ENCODE data around the gene RBM47.
"Not testable (repeated sequence)": the region's sequence is repeated elsewhere in the genome, so short reads cannot be mapped to it uniquely, and the experiment has no call there.

RBM47 gene

GRCh38 chr4:40486534-40486933 lies 143.1 kb downstream of the RBM47 start:
- no peak for DNase-seq (ENCODE audit: low read depth)

- DNase-seq (ENCODE audit: low read depth) = no peak
These were observed 145.1 kb downstream of the RBM47 start for GRCh38 chr4:40484346-40485090.

GRCh38 chr4:40482985-40483647 lies 146.5 kb downstream of the RBM47 start:
- no peak for DNase-seq (ENCODE audit: low read depth)

GRCh38 chr4:40481977-40482376 lies 147.7 kb downstream of the RBM47 start:
- DNase-seq (ENCODE audit: low read depth) = no peak

GRCh38 chr4:40480291-40480690 lies 149.4 kb downstream of the RBM47 start:
- DNase-seq (ENCODE audit: low read depth) = no peak

GRCh38 chr4:40479378-40479777 lies 150.3 kb downstream of the RBM47 start:
- DNase-seq (ENCODE audit: low read depth) = no peak

GRCh38 chr4:40475609-40476008 lies 154.1 kb downstream of the RBM47 start:
- DNase-seq (ENCODE audit: low read depth) = no peak

- DNase-seq (ENCODE audit: low read depth) = no peak
These were observed 155.9 kb downstream of the RBM47 start for GRCh38 chr4:40473578-40474388.

GRCh38 chr4:40471923-40472322 lies 157.7 kb downstream of the RBM47 start:
- no peak for DNase-seq (ENCODE audit: low read depth)

- DNase-seq (ENCODE audit: low read depth) = no peak
These were observed 162.9 kb downstream of the RBM47 start for GRCh38 chr4:40466789-40467188.

GRCh38 chr4:40462326-40462725 lies 167.3 kb downstream of the RBM47 start:
- no peak for DNase-seq (ENCODE audit: low read depth)

- no peak for DNase-seq (ENCODE audit: low read depth)
These were observed 167.8 kb downstream of the RBM47 start for GRCh38 chr4:40461879-40462278.

- DNase-seq (ENCODE audit: low read depth) = no peak
These were observed 168.6 kb downstream of the RBM47 start for GRCh38 chr4:40461062-40461461.

- DNase-seq (ENCODE audit: low read depth) = no peak
These were observed 171.0 kb downstream of the RBM47 start for GRCh38 chr4:40458683-40459082.

GRCh38 chr4:40458109-40458508 lies 171.6 kb downstream of the RBM47 start:
- no peak for DNase-seq (ENCODE audit: low read depth)

GRCh38 chr4:40455340-40455902 lies 174.2 kb downstream of the RBM47 start:
- no peak for DNase-seq (ENCODE audit: low read depth)

- DNase-seq (ENCODE audit: low read depth) = no peak
These were observed 174.8 kb downstream of the RBM47 start for GRCh38 chr4:40454816-40455215.

- no peak for DNase-seq (ENCODE audit: low read depth)
These were observed 175.8 kb downstream of the RBM47 start for GRCh38 chr4:40453912-40454311.

- no peak for DNase-seq (ENCODE audit: low read depth)
These were observed 180.8 kb downstream of the RBM47 start for GRCh38 chr4:40448875-40449274.

GRCh38 chr4:40446839-40447238 lies 182.8 kb downstream of the RBM47 start:
- DNase-seq (ENCODE audit: low read depth) = no peak

GRCh38 chr4:40446261-40446750 lies 183.4 kb downstream of the RBM47 start:
- not testable (repeated sequence) for DNase-seq (ENCODE audit: low read depth)

GRCh38 chr4:40445671-40446070 lies 184.0 kb downstream of the RBM47 start:
- DNase-seq (ENCODE audit: low read depth) = no peak
